ENCODE data around the gene RAB6A.

GRCh38 chr11:73667891-73668290 is 93.0 kb downstream of the RAB6A start:
- no peak for TF ChIP-seq POLR2A (IDR thresholded peaks at IDR 0.05)
- no peak for TF ChIP-seq CTCF (IDR thresholded peaks at IDR 0.05)
- TF ChIP-seq EP300 (IDR thresholded peaks at IDR 0.05): no peak
